Right lobe of liver (tissue), 6 donors: ENCODE measurements around the gene CISH. TPM values are rescaled to one million over a fixed set of nuclear protein-coding genes. Genes with fewer than 3 reads are reported as not detected.
A peak's percentile ranks its signal among the peaks of the same experiment; 100 is the strongest.

Experiments
- ATAC-seq, 4 donors: fragments of 200-7000 bp; cut with Tn5 transposase; one replicate each; pipeline ENCODE4 v1.9.1; 2020; ENCODE audit warnings: mild to moderate bottlenecking in 4 of 4, moderate library complexity in 4 of 4
- DNase-seq, 3 donors: peaks; one replicate each; pipeline ENCODE4 v3.0.0-alpha.2; 2020
- H3K27ac ChIP-seq, 3 donors: fragments of 200-600 bp; one replicate each; pipeline ENCODE4 v1.8.0; 2022
- H3K27me3 ChIP-seq, 2 donors: fragments of 200-600 bp; one replicate each; pipeline ENCODE4 v1.8.0; 2022
- H3K36me3 ChIP-seq, 4 donors: fragments of 200-600 bp; sonication (generic) in 1 of 4; one replicate each; pipeline versions ENCODE4 v1.5.1 to v1.8.0; 2017 to 2022; ENCODE audit warnings: control low read depth in 1 of 4
- H3K4me1 ChIP-seq, 4 donors: fragments of 200-600 bp; sonication (generic) in 1 of 4; one replicate each; pipeline versions ENCODE4 v1.5.1 to v1.8.0; 2017 to 2022; ENCODE audit warnings: control low read depth in 1 of 4
- H3K4me3 ChIP-seq, 3 donors: fragments of 200-600 bp; one replicate each; pipeline ENCODE4 v1.8.0; 2022
- H3K9me3 ChIP-seq, 4 donors: fragments of 200-600 bp; sonication (generic) in 1 of 4; one replicate each; pipeline versions ENCODE4 v1.5.1 to v1.8.0; 2017 to 2022; ENCODE audit warnings: control low read depth in 1 of 4
- CTCF ChIP-seq, 4 donors: fragments of 200-600 bp in 3 of 4; fragments of 450-650 bp in 1 of 4; IDR thresholded peaks; one replicate each; pipeline versions ENCODE4 v1.5.1 to v1.8.0; 2016 to 2022; ENCODE audit warnings: antibody characterized with exemption in 4 of 4, mild to moderate bottlenecking in 2 of 4
- POLR2A ChIP-seq: fragments of 450-650 bp; IDR thresholded peaks from one replicate; pipeline ENCODE4 v1.6.1; 2017; ENCODE audit warnings: antibody characterized with exemption, mild to moderate bottlenecking
- WGBS: methylation state at CpG from one replicate; pipeline ENCODE4 v1.1.6; 2018; ENCODE audit warnings: low coverage, low lambda C conversion rate; ENCODE audit not compliant: insufficient coverage; ENCODE audit errors: missing lambda C conversion rate; 5-methylcytosine and 5-hydroxymethylcytosine counted together
- intact Hi-C, 2 donors: fragments of 100-400 bp; cut with DNase I; formaldehyde crosslinking; loops; one replicate each; pipeline versions ENCODE4 v1.11.2 to v1.14.1; 2022
- total RNA-seq, 6 experiments: library from RNA; depleted of rRNA in 2 of 6; stranded (reverse); fragments of >200 nt in 2 of 6; fragmentation: NEBNext Ultra II Directional in 3 of 6; extraction: Animal tissue kit (Norgen Biotek cat#: 25700) in 3 of 6; gene quantifications; one replicate each; pipeline versions ENCODE4 v1.1.0 to v1.2.4, GENCODE V29; 2016 to 2023
- donor health status: DM: no; HTN: yes; CAD: no.
- donor health status: DM: no; HTN: no; CAD: no.
- donor health status: DM: no; HTN: no; CAD: no.
- donor health status: DM: no; HTN: yes; CAD: no.
- donor health status: DM: no; HTN: yes; CAD: no.

CISH gene
- total RNA-seq, 6 experiments from 2014 or later: 5.3 to 28.1 (median 17.8) TPM

DNA sequence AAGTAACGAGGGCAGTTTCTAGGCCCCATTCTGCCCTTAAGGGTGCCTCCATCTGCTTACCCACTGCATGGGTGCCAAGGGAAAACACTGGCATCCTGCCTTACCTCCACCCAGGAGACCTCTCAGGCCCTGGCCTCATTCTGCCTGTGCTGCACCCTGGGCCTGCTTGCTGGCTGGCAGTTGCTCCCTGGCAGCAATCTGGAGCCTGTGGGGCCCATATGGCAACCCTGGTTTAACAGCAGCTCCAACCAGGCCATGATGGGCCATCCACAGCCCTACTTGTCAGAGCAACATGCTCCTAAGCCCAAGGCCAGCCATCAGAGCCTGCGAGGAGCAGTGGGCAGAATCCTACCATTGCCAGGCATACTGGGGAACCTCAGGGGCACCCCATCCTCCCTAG is 47.7 kb downstream of the CISH start:
- no peak for DNase-seq
- no peaks in the 10 kb centered on the region for H3K9me3 ChIP-seq
- no peaks in the 10 kb centered on the region for H3K27me3 ChIP-seq
- H3K4me3 ChIP-seq: no peak overlapping the region
- no peaks in the 10 kb centered on the region for H3K36me3 ChIP-seq
- no peak for ATAC-seq
- H3K27ac ChIP-seq: no peak overlapping the region
- 71% methylated on average over 1 of the region's 2 CpGs for WGBS
- intact Hi-C loops: no loop called here
- TF ChIP-seq POLR2A: no peak
- TF ChIP-seq CTCF (IDR thresholded peaks at IDR 0.05): no peak
- peaks cover 0 to 13% (median 2%) of the 10 kb centered on the region in 4 donors for H3K4me1 ChIP-seq

DNA sequence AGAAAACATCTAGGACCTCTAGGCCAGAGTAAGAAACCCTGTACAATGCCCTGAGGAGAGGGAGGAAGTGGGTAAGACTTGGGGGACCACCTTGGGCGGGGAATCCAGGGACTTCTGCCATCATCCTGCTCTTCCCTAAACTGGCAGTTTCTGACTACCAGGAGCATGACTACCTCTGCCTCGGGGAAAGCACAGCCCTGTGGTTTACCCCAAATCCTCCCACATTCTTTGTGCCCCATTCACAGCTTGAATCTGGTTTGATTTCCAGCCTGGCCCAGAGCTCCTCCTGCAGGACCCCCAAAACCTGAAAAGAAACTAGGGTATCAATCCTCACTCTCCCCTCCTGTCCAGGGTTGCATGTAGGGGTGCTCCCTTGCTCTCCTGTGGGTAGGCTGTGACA is 48.7 kb downstream of the CISH start:
- no peak for ATAC-seq
- Histone ChIP-seq H3K36me3 (no peaks in the 10 kb centered on the region), H3K9me3 (no peaks in the 10 kb centered on the region), H3K4me1 (peaks cover 0 to 6% (median under 1%) of the 10 kb centered on the region in 4 donors), H3K27me3 (no peaks in the 10 kb centered on the region), H3K27ac (no peak overlapping the region), H3K4me3 (no peak overlapping the region)
- DNase-seq: no peak
- no CpG with 5 or more reads among the region's 2 CpGs for WGBS
- intact Hi-C loops: no loop called here
- TF ChIP-seq POLR2A: no peak
- no peak for TF ChIP-seq CTCF (IDR thresholded peaks at IDR 0.05)

DNA sequence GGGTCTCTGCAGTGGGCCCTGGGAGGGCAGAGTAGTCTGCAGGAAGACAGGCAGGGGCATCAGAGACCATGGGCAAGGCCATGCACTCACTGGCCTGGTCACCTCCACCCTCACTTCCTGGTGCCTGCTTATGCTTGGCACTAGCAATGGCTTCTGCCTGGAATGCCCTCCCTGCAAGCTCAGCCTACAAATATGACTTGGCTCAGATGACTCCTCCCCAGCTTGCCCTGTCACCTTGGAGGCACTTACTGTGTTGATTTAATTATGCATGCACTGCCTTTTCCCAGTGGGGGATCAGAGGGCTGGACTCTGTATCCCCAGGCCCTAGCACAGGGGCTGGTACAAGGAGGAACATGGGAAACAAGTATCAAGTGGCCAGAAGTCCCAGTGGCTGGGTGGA is 51.9 kb downstream of the CISH start:
- no peak for DNase-seq
- TF ChIP-seq POLR2A (no peak), CTCF (IDR thresholded peaks at IDR 0.05) (no peak)
- Histone ChIP-seq H3K36me3 (no peaks in the 10 kb centered on the region), H3K4me3 (no peak overlapping the region), H3K9me3 (no peaks in the 10 kb centered on the region), H3K27me3 (no peaks in the 10 kb centered on the region), H3K27ac (no peak overlapping the region), H3K4me1 (no peaks in the 10 kb centered on the region)
- peak in 1 of 4 donors; percentile 22 for ATAC-seq
- intact Hi-C loops: loop anchor here in 1 of 2 donors (10.0 kb wide), 1 partner anchor 215 kb away; the partner anchor contains the start of genes RASSF1 and ZMYND10

DNA sequence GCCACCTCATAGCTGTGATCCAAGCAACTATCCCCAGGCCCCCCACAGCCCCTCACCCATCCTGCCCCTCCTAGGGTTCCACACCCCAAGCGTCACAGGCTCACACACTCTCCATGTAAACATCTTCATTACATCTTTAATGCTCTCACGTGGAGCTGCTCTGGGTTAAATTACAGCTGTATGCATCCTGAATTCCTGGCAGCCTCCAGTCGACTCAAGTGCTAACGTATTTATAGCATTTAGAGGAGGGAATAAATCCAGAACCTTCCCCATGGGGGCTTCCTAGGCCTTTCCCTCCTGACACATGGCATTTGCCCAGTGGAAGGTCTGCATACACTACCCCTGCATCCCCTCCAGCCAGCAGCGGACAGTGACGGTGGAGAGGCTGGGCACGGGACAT is 53.7 kb downstream of the CISH start:
- ATAC-seq (no peak), DNase-seq (no peak)
- intact Hi-C loops: loop anchor here in 1 of 2 donors (10.0 kb wide), 1 partner anchor 213 kb away; the partner anchor contains the start of genes RASSF1 and ZMYND10
- H3K27ac ChIP-seq: no peak overlapping the region
- WGBS: 69% methylated on average over 3 of the region's 7 CpGs
- no peak for TF ChIP-seq POLR2A
- TF ChIP-seq CTCF (IDR thresholded peaks at IDR 0.05): no peak
- H3K27me3 ChIP-seq: no peaks in the 10 kb centered on the region
- no peaks in the 10 kb centered on the region for H3K4me1 ChIP-seq
- H3K36me3 ChIP-seq: no peaks in the 10 kb centered on the region
- H3K4me3 ChIP-seq: no peak overlapping the region
- H3K9me3 ChIP-seq: no peaks in the 10 kb centered on the region

- intact Hi-C loops: loop anchor here in 1 of 2 donors (10.0 kb wide), 1 partner anchor 212 kb away; the partner anchor contains the start of genes RASSF1 and ZMYND10
- H3K27ac ChIP-seq: no peak overlapping the region
- H3K9me3 ChIP-seq: no peaks in the 10 kb centered on the region
- H3K36me3 ChIP-seq: no peaks in the 10 kb centered on the region
- no peaks in the 10 kb centered on the region for H3K4me1 ChIP-seq
- DNase-seq (no peak), ATAC-seq (no peak)
- no peaks in the 10 kb centered on the region for H3K27me3 ChIP-seq
- WGBS: 37% methylated on average over 5 of the region's 8 CpGs
- H3K4me3 ChIP-seq: no peak overlapping the region
- TF ChIP-seq POLR2A (no peak), CTCF (IDR thresholded peaks at IDR 0.05) (no peak)
Observed at GRCh38 chr3:50557106-50557505, 54.5 kb downstream of the CISH start.
